Stimulated activated naive CD8-positive, alpha-beta T cell treated with anti-CD3 and anti-CD28 coated beads, Interleukin-15, Interleukin-2, amounts not matched to agents 100 ng/mL and 50 ng/mL, for 24 hours (primary cell): ENCODE measurements around the gene HPS4.

ENCODE experiments used
- H3K27ac Mint-ChIP-seq: one replicate; pipeline ENCODE4 v1.8.0; 2021; ENCODE audit warnings: mild to moderate bottlenecking, mixed read lengths
- H3K27me3 Mint-ChIP-seq: one replicate; pipeline ENCODE4 v1.8.0; 2021; ENCODE audit warnings: mixed read lengths
- H3K36me3 Mint-ChIP-seq: one replicate; pipeline ENCODE4 v1.8.0; 2021; ENCODE audit warnings: low read depth, mixed read lengths
- H3K4me1 Mint-ChIP-seq: one replicate; pipeline ENCODE4 v1.8.0; 2021; ENCODE audit warnings: low read depth, mixed read lengths
- H3K4me3 Mint-ChIP-seq: one replicate; pipeline ENCODE4 v1.8.0; 2021; ENCODE audit warnings: mild to moderate bottlenecking, mixed read lengths
- H3K9me3 Mint-ChIP-seq: one replicate; pipeline ENCODE4 v1.8.0; 2021; ENCODE audit warnings: mixed read lengths

The HPS4 gene

GRCh38 chr22:26406118-26406517 is 77.5 kb downstream of the HPS4 start:
- no peak overlapping the region for H3K4me3 Mint-ChIP-seq
- no peak overlapping the region for H3K27ac Mint-ChIP-seq
- H3K4me1 Mint-ChIP-seq: peaks cover 14% of the 10 kb centered on the region
- H3K9me3 Mint-ChIP-seq: no peaks in the 10 kb centered on the region
- H3K27me3 Mint-ChIP-seq: peaks cover 16% of the 10 kb centered on the region
- H3K36me3 Mint-ChIP-seq: no peaks in the 10 kb centered on the region

DNA sequence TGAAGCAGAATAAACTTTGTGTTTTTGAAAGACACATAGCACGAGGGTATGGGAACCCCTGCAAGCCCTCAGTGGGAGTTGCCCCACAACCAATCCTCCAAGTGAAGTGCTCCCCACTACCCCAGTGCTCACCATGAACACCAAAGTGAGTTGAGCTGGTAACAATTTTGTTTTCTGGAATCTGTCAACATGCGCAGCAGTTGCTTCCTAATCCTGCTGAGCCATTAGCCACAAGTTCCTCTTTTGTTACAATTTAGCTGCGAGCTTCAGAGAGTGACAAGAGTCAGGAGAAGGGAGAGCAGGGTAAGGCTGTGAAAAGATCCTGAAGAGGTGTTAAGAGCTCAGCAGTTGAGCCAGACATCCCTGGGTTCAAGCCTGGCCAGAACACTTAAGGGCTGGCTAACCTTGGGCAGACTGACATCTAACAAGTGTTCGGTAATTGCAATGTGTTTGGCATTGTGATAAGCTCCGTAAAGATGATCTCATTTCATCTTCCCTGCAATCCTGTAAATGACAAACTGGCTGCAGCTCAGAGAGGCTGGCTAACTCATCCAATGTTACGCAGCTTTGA is 78.6 kb downstream of the HPS4 start:
- Mint-ChIP-seq H3K4me1 (peaks cover 14% of the 10 kb centered on the region), H3K27ac (no peak overlapping the region), H3K9me3 (no peaks in the 10 kb centered on the region), H3K4me3 (no peak overlapping the region), H3K36me3 (no peaks in the 10 kb centered on the region), H3K27me3 (peaks cover 14% of the 10 kb centered on the region)

DNA sequence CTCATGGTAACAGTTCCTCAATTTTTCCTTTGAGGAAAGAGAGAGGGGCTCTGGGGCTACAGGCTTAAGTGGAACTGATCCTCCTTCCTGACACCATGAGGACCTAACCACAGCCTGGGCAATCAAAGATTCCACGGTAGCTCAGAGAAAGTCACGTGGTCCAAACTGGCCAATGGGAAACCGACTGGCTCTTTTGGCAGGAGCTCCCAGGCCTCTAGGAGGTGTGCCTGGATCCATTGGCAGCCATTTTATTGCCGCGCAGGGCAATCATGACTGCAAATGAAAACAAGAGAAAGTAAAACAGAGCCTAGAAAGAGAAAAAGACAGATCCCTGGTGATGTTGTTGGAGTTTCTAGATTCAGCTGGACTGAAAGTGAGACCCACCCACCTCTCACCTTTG is 81.9 kb downstream of the HPS4 start:
- H3K4me1 Mint-ChIP-seq: peaks cover 14% of the 10 kb centered on the region
- no peaks in the 10 kb centered on the region for H3K9me3 Mint-ChIP-seq
- no peak overlapping the region for H3K27ac Mint-ChIP-seq
- peaks cover 9% of the 10 kb centered on the region for H3K27me3 Mint-ChIP-seq
- H3K4me3 Mint-ChIP-seq: no peak overlapping the region
- H3K36me3 Mint-ChIP-seq: no peaks in the 10 kb centered on the region
